HG03135 (cell line): ENCODE measurements around the gene ZWILCH.
"Not testable (repeated sequence)": the region's sequence is repeated elsewhere in the genome, so short reads cannot be mapped to it uniquely, and the experiment has no call there.

Source experiments
- ATAC-seq: cut with Tn5 transposase; IDR thresholded peaks from one replicate; pipeline ENCODE4 v1.9.1; 2021; ENCODE audit warnings: mild to moderate bottlenecking, moderate library complexity; ENCODE audit not compliant: unreplicated experiment

ZWILCH gene

GRCh38 chr15:66578286-66578875 is 73.3 kb downstream of the ZWILCH start:
- ATAC-seq: no peak

GRCh38 chr15:66580643-66581042 is 75.5 kb downstream of the ZWILCH start:
- ATAC-seq: no peak

GRCh38 chr15:66581972-66582537 is 76.9 kb downstream of the ZWILCH start:
- ATAC-seq: no peak

GRCh38 chr15:66586155-66586976 is 81.2 kb downstream of the ZWILCH start:
- ATAC-seq: no peak

GRCh38 chr15:66587020-66587419 is 81.9 kb downstream of the ZWILCH start:
- no peak for ATAC-seq

- no peak for ATAC-seq
Observed at GRCh38 chr15:66587749-66588148, 82.6 kb downstream of the ZWILCH start.

- ATAC-seq: no peak
Observed at GRCh38 chr15:66588537-66588936, 83.4 kb downstream of the ZWILCH start.

- ATAC-seq: no peak
Observed at GRCh38 chr15:66588971-66589370, 83.8 kb downstream of the ZWILCH start.

- not testable (repeated sequence) for ATAC-seq
Observed at GRCh38 chr15:66589429-66589828, 84.3 kb downstream of the ZWILCH start.

GRCh38 chr15:66590435-66590834 is 85.3 kb downstream of the ZWILCH start:
- no peak for ATAC-seq

- no peak for ATAC-seq
Observed at GRCh38 chr15:66591322-66591862, 86.3 kb downstream of the ZWILCH start.

- ATAC-seq: no peak
Observed at GRCh38 chr15:66592505-66593218, 87.5 kb downstream of the ZWILCH start.

- ATAC-seq: no peak
Observed at GRCh38 chr15:66593219-66593780, 88.2 kb downstream of the ZWILCH start.

- no peak for ATAC-seq
Observed at GRCh38 chr15:66594344-66594743, 89.2 kb downstream of the ZWILCH start.

- ATAC-seq: no peak
Observed at GRCh38 chr15:66594836-66595235, 89.7 kb downstream of the ZWILCH start.

- no peak for ATAC-seq
Observed at GRCh38 chr15:66595332-66595731, 90.2 kb downstream of the ZWILCH start.

GRCh38 chr15:66595931-66596545 is 90.9 kb downstream of the ZWILCH start:
- no peak for ATAC-seq

- ATAC-seq: no peak
Observed at GRCh38 chr15:66598095-66598815, 93.1 kb downstream of the ZWILCH start.
